ENCODE measurements around the gene PEAK1.

Gene PEAK1

DNA sequence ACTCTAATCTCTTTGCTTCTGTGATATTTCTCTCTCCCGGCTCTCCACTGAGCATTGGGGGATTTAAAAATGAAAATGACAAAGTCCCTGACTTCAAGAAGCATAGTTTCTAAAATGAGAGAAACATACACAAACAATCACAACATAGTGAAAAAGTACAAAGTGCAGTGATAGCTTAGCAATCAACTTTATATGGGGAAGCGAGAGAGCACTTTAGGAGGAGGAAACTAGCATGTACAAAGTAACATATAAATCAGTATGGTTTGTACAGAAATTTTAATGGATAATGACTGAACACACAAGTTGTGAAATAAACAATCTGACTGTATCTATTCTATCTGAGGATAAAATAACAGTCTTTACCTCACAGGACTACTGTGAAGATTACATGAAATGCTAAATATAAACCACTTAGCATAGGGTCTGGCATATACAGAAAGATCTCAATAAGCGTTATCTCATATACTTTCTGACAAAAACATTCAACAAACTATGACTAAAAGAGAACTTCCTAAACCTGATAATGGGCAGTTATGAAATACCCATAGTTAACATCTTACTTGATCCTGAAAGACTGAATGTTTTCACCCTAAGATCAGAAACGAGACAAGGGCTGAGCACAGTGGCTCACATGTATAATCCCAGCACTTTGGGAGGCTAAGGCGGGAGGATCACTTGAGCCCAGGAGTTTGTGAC lies 61.2 kb downstream of the PEAK1 start:
- peaks cover 0 to 5% of the 10 kb centered on the region in 2 experiments; a peak in 1 of 3 replicates for H3K36me3 ChIP-seq (ENCODE audit: control insufficient read depth in 2 of 2, insufficient read depth in 1 of 2, low read length in 2 of 2)
- H3K4me3 ChIP-seq (ENCODE audit: low read depth, low read length): no peak overlapping the region
- H3K4me1 ChIP-seq (ENCODE audit: control insufficient read depth, insufficient read depth, low read length): peaks cover 3% of the 10 kb centered on the region; the same call in 1 of the 2 replicates
- TF ChIP-seq ZNF274 (IDR thresholded peaks at IDR 0.05; ENCODE audit: low read length) (no peak), ZNF274 (tag by site-specific recombination; IDR thresholded peaks at IDR 0.05; ENCODE audit: borderline replicate concordance) (no peak), ZNF37A (tag by site-specific recombination; IDR thresholded peaks at IDR 0.05) (no peak), ZNF324 (tag by site-specific recombination; IDR thresholded peaks at IDR 0.05) (no peak), TRIM28 (IDR thresholded peaks at IDR 0.05; ENCODE audit: borderline replicate concordance, low read length) (no peak), ZNF549 (tag by site-specific recombination; IDR thresholded peaks at IDR 0.05) (no peak), ZNF404 (tag by site-specific recombination; IDR thresholded peaks at IDR 0.05) (no peak), ZNF585B (tag by site-specific recombination; IDR thresholded peaks at IDR 0.05) (no peak), ZEB2 (tag by site-specific recombination; IDR thresholded peaks at IDR 0.05) (no peak), ZSCAN23 (tag by site-specific recombination; IDR thresholded peaks at IDR 0.05) (no peak), ZNF670 (tag by site-specific recombination; IDR thresholded peaks at IDR 0.05; ENCODE audit: low read depth) (no peak), KLF8 (tag by site-specific recombination; IDR thresholded peaks at IDR 0.05) (no peak), ZNF426 (tag by site-specific recombination; IDR thresholded peaks at IDR 0.05) (no peak), KLF9 (tag by site-specific recombination; IDR thresholded peaks at IDR 0.05; ENCODE audit: low read depth) (no peak), ZNF626 (tag by site-specific recombination; IDR thresholded peaks at IDR 0.05) (no peak), ZNF623 (tag by site-specific recombination; IDR thresholded peaks at IDR 0.05) (no peak), KLF7 (tag by site-specific recombination; IDR thresholded peaks at IDR 0.05; ENCODE audit: borderline replicate concordance) (no peak)
- TF ChIP-seq, protein P1, sequence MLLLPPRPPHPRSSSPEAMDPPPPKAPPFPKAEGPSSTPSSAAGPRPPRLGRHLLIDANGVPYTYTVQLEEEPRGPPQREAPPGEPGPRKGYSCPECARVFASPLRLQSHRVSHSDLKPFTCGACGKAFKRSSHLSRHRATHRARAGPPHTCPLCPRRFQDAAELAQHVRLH (tag by site-specific recombination; IDR thresholded peaks at IDR 0.05): no peak
- TF ChIP-seq, protein P2, sequence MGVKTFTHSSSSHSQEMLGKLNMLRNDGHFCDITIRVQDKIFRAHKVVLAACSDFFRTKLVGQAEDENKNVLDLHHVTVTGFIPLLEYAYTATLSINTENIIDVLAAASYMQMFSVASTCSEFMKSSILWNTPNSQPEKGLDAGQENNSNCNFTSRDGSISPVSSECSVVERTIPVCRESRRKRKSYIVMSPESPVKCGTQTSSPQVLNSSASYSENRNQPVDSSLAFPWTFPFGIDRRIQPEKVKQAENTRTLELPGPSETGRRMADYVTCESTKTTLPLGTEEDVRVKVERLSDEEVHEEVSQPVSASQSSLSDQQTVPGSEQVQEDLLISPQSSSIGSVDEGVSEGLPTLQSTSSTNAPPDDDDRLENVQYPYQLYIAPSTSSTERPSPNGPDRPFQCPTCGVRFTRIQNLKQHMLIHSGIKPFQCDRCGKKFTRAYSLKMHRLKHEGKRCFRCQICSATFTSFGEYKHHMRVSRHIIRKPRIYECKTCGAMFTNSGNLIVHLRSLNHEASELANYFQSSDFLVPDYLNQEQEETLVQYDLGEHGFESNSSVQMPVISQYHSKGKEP (tag by site-specific recombination; IDR thresholded peaks at IDR 0.05): no peak
- TF ChIP-seq, protein P3, sequence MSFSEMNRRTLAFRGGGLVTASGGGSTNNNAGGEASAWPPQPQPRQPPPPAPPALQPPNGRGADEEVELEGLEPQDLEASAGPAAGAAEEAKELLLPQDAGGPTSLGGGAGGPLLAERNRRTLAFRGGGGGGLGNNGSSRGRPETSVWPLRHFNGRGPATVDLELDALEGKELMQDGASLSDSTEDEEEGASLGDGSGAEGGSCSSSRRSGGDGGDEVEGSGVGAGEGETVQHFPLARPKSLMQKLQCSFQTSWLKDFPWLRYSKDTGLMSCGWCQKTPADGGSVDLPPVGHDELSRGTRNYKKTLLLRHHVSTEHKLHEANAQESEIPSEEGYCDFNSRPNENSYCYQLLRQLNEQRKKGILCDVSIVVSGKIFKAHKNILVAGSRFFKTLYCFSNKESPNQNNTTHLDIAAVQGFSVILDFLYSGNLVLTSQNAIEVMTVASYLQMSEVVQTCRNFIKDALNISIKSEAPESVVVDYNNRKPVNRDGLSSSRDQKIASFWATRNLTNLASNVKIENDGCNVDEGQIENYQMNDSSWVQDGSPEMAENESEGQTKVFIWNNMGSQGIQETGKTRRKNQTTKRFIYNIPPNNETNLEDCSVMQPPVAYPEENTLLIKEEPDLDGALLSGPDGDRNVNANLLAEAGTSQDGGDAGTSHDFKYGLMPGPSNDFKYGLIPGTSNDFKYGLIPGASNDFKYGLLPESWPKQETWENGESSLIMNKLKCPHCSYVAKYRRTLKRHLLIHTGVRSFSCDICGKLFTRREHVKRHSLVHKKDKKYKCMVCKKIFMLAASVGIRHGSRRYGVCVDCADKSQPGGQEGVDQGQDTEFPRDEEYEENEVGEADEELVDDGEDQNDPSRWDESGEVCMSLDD (tag by site-specific recombination; IDR thresholded peaks at IDR 0.05): no peak
- TF ChIP-seq, protein P4, sequence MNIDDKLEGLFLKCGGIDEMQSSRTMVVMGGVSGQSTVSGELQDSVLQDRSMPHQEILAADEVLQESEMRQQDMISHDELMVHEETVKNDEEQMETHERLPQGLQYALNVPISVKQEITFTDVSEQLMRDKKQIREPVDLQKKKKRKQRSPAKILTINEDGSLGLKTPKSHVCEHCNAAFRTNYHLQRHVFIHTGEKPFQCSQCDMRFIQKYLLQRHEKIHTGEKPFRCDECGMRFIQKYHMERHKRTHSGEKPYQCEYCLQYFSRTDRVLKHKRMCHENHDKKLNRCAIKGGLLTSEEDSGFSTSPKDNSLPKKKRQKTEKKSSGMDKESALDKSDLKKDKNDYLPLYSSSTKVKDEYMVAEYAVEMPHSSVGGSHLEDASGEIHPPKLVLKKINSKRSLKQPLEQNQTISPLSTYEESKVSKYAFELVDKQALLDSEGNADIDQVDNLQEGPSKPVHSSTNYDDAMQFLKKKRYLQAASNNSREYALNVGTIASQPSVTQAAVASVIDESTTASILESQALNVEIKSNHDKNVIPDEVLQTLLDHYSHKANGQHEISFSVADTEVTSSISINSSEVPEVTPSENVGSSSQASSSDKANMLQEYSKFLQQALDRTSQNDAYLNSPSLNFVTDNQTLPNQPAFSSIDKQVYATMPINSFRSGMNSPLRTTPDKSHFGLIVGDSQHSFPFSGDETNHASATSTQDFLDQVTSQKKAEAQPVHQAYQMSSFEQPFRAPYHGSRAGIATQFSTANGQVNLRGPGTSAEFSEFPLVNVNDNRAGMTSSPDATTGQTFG (tag by site-specific recombination; IDR thresholded peaks at IDR 0.05; ENCODE audit: borderline replicate concordance): no peak
- no peaks in the 10 kb centered on the region for H3K9me3 ChIP-seq (ENCODE audit: control insufficient read depth, insufficient read depth, low read depth, low read length)
- CTCF ChIA-PET: no interaction called here
- POLR2A ChIA-PET: no interaction called here
- H3K27ac ChIP-seq (ENCODE audit: extremely low read depth, low read depth, low read length): no peak overlapping the region

Measured in HEK293 (cell line).